HG02642 (cell line): ENCODE results near the gene HIPK2.
A peak's percentile ranks its signal among the peaks of the same experiment; 100 is the strongest.

Source experiments
- ATAC-seq: cut with Tn5 transposase; IDR thresholded peaks from one replicate; pipeline ENCODE4 v1.9.1; 2021; ENCODE audit warnings: mild to moderate bottlenecking; ENCODE audit not compliant: unreplicated experiment, poor library complexity

Gene HIPK2

DNA sequence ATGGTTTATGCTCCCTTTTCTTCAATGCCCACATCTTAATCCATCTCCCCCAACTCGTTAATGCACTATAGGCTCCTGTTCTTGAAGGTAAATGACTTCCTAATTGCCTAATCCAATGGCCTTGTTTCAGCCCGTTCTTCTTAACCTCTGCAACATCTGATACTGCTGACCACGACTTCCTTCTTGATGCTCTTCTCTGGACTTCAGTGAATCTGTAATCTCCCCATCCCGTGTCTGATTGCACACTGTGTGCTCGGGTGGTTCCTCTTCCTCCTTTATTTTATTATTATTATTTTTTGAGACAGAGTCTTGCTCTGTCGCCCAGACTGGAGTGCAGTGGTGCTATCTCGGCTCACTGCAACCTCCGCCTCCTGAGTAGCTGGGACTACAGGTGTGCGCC is 58.9 kb downstream of the HIPK2 start:
- ATAC-seq = no peak

DNA sequence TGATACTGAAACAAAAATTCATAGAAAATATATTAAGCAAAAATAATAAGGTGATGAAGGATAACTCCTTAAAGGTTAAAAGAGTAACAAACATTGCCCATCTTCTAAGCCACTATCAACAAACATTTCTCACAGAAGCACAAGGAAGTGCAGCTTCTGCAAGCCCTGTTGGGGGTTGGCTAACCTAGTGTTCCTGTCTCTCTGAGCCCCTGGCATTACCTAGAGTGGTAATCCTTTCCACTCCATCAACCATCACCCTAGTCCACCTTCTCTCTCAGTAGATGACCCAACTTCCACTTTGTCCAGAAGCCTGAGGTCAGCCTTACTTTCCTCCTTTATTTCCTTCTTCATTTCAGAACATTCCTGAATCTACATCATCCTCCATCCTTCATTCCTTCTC is 59.7 kb downstream of the HIPK2 start:
- no peak for ATAC-seq

DNA sequence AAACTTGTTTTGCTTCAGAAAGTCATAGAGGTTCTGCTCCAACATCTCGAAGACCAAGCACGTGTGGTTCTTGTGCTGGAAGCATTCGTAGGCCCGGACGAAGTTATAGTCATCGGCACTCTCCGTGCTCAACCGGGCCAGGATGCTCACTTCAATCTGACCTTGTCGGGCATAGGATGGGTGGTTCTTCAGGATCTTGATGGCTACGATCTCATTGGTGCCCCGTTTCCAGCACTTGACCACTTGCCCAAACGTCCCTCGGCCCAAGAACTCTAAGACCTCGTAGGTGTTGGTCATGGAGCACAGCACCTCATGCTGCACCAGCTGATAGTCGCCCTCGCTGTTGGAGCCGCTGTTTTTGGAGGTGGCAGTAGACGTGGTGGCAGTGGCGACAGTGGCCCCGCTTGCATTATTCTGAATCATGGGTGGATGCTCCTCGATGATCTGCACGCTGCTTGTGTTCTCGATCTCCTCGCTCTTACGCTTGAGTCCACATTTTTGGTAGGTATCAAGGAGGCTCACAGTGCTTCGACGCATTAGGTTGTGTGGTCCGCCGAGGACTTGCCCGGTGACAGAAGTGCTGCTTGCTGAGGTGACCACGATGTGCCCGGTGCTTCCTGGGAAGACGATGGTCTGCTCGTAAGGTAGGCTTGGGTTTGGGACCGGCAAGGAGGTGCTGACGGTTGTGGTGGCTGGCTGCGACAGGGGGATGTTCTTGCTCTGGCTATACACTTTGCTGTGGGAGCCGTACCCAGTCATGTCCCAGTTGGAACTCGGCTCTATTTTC is 61.4 kb downstream of the HIPK2 start:
- no peak for ATAC-seq

DNA sequence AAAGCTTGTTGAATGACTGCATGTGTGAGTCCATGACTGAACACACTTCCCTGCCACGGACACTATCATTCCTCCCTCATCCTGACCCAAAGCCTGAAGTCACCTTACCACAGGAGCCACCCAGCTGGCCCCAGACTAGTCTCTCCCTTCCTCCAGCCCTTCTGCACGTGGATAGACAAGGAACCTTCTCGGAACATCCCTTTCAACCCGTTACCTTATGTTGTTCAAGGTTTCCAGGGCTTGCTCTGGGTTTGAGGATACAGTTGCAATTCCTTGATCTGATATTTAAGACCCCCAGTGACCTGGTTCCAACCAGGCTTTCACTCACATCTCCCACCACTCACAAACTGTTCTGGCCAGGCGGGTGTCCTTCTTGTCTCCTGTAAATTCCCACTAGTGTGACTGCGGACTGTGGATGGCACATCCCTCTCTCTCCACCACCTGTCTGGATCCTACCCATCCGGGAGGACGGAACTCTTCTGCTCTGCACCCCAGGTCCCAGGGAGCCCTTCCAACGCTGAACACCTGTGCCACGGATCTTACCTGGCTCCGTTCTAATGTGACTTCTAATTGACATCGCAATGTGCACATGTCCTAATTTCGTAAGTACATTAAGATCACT is 62.5 kb downstream of the HIPK2 start:
- no peak for ATAC-seq

DNA sequence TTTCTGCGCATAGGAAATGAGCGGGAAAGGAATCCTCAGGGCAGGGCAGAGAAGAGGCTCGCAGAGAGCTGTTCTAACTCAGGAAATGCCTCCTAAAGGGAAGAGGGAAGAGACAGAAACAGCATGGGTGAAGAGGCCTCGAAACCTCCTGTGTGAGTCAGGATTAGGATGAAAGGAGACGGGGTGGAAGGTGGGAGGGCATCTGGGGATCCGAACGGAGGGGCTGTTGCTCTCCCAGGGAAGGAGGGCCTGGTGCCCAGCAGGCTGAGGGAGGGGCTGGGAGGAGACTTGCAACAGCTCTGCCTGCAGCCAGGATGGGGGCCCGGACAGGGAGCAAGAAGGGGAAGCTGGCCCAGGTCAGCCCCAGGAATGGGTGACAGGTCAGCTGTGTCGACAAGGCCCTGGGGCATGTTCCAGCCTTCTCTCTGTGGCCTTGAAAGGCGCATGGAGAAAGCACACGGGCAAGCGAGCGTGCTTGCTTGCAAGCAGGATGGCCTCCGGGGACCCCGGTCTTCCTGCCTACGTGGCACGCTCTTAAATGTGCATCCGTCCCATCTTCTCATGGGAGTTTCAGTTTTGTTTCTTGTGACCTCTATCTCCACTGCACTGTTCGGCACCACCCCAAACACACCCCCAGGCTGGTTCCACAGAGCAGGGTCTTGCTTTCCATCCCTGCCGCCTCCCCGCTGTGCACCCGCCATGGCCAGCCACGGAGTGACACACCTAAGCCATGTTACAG is 63.5 kb downstream of the HIPK2 start:
- peak; percentile 94 for ATAC-seq

DNA sequence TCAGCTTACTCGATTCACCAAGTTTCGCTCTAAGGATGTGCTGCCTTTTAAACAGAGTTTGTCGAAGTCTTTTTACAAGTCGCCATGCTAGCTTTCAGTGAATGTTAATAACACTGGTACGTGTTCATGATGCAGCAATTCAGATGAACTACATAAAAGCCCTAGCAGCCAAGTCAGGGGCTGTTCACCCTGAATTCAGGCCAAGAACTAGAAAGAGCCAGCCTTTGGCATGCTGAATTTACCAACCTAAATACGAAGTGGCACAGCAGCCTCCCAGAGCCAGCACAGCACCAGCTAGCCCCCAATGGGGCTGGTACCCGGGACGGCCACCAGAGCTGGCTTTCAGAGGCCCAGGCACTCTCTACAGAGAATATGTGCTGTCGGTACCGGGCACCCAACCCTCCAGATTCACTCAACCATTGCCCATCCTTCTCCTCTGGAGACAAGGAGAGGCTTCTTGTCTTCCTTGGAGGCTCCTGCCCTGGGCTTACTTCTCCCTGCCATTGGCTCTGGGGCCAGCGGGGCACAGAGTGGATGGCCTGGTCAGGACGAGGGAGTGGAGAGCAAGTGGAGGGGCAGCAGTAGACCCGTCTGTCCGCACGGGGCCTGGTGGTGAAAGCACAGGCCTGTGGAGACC is 64.2 kb downstream of the HIPK2 start:
- ATAC-seq = no peak

DNA sequence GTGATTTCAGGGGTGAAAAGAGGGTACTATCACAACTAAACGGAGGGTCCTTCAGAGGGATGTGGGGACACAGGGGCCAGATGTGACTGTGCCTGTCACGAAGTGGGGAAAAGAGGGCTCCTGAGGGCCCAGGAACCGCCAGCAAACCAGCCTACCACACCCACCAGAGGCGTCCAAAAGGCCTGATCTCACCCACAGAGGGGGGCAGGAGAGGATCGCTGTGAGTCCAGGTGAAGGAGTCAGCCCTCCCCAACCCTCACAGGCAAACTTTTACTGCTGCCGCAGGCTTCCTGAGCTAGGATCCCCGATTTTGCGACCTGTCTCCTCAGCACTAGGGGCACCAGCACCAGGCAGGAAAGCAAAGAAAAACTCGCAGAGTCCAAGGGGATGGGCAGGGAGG is 64.7 kb downstream of the HIPK2 start:
- no peak for ATAC-seq

DNA sequence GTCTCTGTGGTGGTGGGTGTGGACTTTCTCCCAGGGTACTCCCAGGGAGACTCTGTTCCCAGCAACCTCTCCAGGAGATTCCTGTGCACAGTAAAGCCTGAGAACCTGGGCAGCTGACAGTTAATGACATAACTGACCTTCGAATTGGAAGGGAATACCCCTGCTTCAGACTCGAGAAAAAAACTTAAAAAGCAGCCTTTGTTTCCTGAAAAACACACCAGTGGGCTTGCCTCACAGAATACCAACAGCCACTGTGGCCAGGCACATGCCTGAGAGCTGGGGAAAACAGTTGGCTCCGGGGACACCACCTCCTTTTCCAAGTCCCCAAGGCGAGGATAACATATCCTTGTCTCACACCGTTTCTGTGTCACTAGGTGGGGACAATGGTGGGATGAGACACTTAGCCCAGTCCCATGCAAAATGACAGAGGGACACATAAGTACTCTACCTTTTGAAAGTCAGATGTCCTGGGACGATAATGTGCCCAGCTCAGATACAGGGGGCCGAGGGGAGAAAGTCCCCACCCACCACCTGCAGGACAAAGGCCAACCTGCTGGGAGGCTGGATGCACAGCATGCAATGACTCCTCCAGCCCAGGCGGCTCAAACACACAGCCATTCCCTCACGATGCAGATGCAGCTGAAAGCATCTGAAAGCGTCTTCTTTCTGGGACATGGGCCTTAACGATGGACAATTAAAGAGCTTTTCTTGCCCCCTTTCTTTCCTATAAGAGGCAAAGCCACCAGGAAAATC is 65.6 kb downstream of the HIPK2 start:
- no peak for ATAC-seq

DNA sequence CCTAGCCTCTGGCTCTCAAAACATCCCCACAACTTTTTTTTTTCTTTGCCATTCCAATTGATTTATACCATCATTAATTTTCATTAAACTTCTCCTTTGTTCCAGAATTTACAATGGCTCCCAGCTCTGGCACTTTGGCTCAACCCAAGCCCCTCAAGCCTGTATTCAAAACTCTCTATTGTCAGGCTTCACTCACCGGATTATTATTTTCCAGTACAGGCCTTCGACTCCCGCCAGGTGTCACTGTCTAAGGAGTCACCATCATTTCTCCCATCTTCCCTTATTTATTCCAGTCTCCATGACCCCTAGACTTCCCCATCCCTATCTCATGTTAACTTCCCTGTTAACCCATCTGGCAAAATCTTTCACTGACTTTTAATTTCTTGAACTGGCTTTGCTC is 67.8 kb downstream of the HIPK2 start:
- ATAC-seq = no peak

DNA sequence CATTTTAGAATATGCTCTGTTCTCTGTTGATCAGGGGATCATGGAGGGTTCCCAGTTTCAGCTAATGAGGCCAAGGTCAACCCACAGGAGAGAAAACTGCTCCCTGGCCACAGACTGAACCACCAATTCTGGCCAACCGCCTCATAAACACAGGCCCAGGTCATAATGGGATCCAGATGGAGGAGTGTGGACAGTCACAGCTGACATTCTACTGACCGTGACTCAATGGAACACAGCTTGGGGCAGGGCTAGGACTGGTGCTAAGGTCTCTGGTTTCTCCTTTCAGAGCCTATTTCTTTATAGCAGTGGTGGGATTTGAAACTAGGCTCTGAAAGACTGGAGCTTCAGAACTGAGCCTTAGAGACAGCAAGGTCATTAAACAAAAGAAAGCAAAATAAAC is 68.3 kb downstream of the HIPK2 start:
- no peak for ATAC-seq

DNA sequence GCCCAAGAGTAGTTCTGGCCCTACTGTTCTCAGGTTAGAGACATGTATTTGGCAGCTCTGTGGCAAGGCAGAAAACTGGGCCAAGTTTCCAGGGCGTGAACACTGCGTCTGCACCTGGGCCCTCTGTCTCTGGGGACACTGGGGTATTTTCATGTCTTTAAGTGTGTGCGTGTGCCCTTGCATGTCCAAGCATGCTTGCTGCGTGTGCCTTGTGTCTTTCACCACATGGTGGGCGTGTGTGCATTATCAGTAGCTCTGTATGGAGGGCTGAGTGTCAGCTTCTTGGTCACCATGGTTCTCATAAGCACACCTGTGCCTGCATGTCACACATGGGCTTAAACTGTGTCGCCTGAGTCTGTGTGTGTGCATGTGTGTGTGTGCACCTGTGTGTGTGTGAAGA is 69.3 kb downstream of the HIPK2 start:
- peak; percentile 76 for ATAC-seq

DNA sequence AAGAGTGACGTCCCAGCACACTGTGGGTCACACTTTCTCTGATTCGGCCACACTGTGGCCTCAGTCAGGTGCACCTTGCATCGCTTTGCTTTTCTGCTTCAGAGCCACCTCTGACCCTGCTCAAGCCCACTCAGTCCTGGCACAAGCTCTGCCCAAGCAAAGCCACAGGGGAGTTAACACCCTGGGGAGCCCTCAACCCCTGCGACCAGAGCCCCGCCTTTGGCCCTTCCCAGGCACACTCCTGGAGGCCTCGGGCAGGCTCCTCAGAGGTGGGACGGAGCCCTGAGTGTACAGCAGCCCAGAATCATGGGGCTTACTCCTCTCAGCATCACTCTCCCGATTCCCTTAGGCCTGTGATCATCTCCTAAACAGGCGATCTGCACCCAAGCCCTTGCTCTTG is 71.0 kb downstream of the HIPK2 start:
- no peak for ATAC-seq

DNA sequence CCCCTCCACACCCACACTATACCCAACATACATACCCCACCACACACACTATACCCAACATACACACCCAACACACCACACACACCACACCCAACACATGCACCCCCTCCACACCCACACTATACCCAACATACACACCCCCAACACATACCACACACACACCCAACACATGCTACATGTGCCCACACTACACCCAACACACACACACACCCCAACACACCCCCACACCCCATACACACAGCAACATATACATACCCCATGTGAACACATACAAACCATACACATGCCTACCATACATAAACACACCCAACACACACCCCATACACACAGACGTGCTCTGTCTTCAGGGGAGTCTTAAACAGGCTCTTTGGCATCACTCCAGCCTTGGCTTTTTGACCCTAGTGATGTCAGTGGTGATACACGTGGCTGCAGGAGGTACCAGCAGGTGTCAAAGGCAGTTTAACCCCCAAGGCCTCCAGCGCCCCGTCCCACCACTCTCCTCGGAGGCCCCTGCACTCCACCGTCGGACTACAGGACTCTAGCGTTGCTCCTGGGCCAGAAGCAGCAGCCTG is 73.4 kb downstream of the HIPK2 start:
- no peak for ATAC-seq

DNA sequence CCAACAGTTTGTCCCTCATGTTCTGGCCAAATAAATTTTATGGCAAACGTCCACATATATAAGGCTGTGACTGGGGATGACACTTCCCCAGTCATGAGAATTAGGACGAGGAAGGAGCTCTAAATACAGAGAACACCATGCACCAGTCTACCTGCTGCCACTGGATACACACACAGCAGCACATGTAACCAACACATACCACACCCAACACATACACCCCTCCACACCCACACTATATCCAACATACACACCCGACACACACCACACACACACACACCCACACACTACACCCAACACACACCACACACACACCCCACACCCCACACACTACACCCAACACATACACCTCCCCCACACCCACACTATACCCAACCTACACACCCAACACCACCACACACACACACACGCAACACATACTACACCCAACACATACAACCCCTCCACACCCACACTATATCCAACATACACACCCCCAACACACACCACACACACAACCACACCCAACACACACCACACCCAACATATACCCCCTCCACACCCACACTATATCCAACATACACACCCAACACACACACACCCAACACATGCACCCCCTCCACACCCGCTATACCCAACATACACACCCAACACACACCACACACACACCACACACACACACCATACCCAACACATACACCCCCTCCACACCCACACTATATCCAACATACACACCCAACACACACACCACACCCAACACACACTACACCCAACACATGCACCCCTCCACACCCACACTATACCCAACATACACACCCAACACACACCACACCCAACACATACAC is 74.1 kb downstream of the HIPK2 start:
- ATAC-seq = peak; percentile 21

DNA sequence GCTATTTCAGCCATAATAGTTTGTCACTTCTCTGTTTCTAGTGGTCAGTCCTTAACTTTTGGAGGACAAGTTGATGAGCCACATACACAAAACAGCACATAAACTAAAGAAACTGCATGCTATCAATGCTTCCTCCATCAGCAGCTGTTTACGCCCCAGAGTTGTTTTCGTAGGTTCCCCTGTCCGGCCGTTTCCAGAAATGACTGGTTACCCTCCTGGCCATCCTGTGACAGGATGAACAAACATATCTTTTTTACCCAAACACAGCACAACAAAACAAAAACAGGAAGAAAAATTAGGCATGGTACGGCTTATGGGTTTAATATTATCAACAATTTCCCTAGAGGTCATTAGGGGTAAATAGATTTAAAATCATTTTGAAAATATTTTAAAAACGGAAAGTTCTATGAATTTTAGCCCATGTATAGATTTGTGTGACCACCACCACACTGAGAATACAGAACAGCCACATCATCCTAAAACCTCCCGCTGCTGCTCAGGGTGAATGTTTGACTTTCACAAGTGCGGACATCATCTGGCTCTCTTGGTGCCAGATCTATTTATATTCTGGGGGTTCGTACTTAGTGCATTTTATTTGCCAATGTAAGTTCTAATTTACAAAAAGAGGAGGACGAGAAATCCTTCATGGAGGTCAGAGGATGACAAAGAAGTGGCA is 74.8 kb downstream of the HIPK2 start:
- ATAC-seq = peak; percentile 70

DNA sequence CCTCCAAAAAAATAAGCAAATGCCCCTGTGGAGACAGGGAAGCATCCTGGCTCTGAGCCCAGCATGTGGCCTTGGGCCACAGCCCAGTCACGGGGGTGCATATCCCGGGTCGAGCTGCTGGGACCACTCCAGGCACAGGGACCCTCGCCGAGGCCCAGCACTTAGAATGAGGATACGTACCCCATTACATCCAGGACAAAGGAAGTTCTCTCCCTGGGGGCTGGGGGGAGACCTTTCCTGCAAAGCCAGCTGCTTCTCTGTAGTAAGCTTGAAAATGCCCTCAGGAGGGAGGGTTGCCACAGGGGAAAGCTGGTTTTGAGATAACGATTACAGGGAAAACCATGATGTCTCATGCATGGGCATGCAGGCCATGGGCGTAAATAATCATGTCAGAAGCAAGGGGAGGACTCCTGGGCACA is 75.5 kb downstream of the HIPK2 start:
- ATAC-seq = no peak

DNA sequence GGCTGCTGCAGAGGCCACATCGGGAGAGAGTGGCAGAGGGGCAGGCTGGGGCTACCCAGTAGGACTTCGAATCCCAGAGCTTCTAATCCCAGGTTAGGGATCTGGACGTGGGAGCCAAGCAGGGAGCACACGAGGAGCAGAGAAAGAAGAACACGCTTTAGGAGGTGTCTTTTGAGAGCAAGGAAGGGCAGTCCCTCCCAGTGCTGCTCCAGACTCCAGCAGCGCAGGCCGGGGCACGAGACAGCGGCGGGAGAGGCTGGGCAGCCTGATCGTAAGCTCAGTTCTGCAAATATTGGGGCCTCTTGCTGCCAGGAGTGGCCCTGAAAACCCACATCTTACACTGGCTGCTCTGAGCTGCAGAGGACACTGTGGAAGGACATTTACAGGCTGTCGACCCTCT is 75.9 kb downstream of the HIPK2 start:
- ATAC-seq = no peak

DNA sequence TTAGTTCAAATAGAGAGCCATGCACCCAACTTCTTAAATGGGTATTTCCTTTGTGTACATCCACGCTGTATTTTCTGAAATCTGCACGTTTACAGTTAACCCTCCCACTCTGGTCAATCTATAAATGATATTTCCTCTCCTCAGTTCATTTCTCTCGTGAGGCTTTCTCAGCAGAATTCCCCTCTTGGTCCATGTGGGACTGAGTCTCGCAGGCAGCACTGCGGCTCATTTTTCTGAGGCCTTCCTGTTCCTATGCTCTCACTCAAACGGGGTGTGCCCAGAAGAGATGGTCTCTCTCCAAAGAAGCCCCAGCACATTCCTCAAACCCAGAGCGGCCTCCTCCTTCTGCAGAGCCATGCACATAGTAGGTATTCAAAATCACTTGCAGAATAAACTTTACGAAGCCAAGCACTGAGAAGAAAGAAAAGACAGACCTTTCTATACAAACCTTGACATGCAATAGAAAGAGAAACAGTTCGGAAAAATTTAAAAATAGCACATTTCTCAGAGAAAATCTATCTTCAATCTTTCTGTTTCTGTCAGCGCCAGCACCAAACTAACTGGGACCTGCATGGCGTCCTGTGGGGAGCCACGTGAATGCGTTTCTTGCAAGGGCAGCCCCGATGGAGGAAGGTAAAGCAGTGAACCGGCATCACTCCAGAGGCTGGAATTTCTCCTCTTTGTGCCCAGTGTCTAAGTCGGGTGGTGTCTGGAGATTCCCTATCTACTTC is 77.1 kb downstream of the HIPK2 start:
- no peak for ATAC-seq
